Measurements from ENCODE around the gene TMEM258. TPM values are rescaled to one million over a fixed set of nuclear protein-coding genes. Genes with fewer than 3 reads are reported as not detected.

TMEM258 gene
- polyA plus RNA-seq, 4 donors = 116 to 211 (median 189) TPM

DNA sequence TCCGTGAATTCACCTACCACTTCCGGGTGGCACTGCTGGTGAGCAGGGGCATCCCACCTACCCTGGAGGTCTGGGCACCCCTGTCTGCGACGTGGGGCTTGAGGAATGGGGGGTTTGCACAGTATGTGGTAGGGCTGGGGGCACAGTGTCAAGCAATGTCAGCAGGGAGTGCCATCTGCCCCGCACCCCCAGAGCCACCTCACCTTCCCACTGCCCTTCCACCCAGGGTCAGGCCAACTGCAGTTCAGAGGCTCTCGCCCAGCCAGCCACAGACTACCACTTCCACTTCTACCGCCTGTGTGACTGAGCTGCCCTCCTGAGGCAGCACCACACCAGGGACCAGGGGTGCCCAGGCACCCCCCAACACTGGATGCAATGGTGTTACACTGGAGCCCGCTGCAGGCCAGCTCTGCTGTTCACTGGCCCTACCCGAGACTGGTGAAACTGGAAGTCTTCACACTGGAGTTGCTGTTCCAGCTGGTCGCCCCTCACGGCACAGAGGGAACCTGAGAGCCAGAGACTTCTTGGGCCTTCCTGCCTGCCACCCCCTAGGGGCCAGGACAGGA lies 6.5 kb downstream of the TMEM258 start:
- DNase-seq (no peak), FAIRE-seq (no peak)
- 83 to 85% (median 84%) methylated on average over 11 of the region's 11 CpGs for WGBS, 3 donors
- Histone ChIP-seq H3K4me3 (ENCODE audit: low read depth in 1 of 3, low read length in 3 of 3) (no peak overlapping the region), H3K4me1 (ENCODE audit: control insufficient read depth in 3 of 3, insufficient read depth in 2 of 3, low read depth in 1 of 3, low read length in 2 of 3) (no peaks in the 10 kb centered on the region), H3K27me3 (ENCODE audit: control insufficient read depth in 3 of 3, insufficient read depth in 3 of 3, low read length in 3 of 3) (no peaks in the 10 kb centered on the region), H3K27ac (ENCODE audit: low read depth in 1 of 3, low read length in 2 of 3) (no peak overlapping the region), H3K36me3 (ENCODE audit: control insufficient read depth in 3 of 3, insufficient read depth in 2 of 3, low read depth in 1 of 3, low read length in 3 of 3) (peaks cover 9 to 99% (median 11%) of the 10 kb centered on the region in 3 donors), H3K9me3 (ENCODE audit: control insufficient read depth in 2 of 2, insufficient read depth in 1 of 2, low read depth in 1 of 2, low read length in 1 of 2) (no peaks in the 10 kb centered on the region)

GRCh38 chr11:61784506-61784805 lies 7.9 kb downstream of the TMEM258 start:
- peaks cover 9 to 100% (median 14%) of the 10 kb centered on the region in 3 donors for H3K36me3 ChIP-seq (ENCODE audit: control insufficient read depth in 3 of 3, insufficient read depth in 2 of 3, low read depth in 1 of 3, low read length in 3 of 3)
- H3K4me3 ChIP-seq (ENCODE audit: low read depth in 1 of 3, low read length in 3 of 3) = no peak overlapping the region
- no peak for DNase-seq
- H3K27ac ChIP-seq (ENCODE audit: low read depth in 1 of 3, low read length in 2 of 3) = no peak overlapping the region
- H3K4me1 ChIP-seq (ENCODE audit: control insufficient read depth in 3 of 3, insufficient read depth in 2 of 3, low read depth in 1 of 3, low read length in 2 of 3) = no peaks in the 10 kb centered on the region
- no peaks in the 10 kb centered on the region for H3K27me3 ChIP-seq (ENCODE audit: control insufficient read depth in 3 of 3, insufficient read depth in 3 of 3, low read length in 3 of 3)
- 70 to 79% (median 72%) methylated on average over 7 of the region's 7 CpGs for WGBS, 3 donors
- FAIRE-seq = no peak
- no peaks in the 10 kb centered on the region for H3K9me3 ChIP-seq (ENCODE audit: control insufficient read depth in 2 of 2, insufficient read depth in 1 of 2, low read depth in 1 of 2, low read length in 1 of 2)

DNA sequence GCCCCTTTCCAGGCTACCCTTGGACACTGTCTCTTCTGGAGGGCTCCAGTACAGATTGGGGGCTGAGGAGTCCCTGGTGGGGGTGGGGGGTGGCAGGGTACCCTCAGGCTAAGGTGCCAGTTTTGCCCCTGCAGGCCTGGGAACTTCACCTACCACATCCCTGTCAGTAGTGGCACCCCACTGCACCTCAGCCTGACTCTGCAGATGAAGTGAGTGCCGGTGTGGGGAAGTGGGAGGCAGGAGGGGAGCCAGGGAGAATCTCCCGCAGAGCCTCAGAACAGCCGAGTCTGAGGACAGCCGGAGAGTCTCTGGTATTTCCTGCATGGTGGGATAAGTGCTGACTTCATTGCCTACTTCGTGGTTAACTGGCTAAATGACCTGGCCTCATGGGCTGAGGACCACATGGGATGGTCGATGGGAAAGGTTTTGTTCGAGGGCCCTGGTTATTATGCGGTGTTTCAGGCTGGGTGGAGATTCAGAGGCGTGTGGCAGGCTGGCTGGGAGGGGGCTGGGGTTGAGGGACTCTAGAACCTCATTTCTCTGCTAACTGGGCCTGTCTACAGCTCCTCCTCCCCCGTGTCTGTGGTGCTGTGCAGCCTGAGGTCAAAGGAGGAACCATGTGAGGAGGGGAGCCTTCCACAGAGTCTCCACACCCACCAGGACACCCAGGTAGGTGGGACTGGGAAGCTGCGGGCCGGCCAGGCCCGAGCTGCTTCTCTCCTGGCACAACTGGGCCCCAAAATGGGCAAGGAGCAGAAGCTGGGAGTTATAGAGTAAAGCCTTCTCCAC lies 8.5 kb downstream of the TMEM258 start:
- Histone ChIP-seq H3K27ac (ENCODE audit: low read depth in 1 of 3, low read length in 2 of 3) (no peak overlapping the region), H3K4me3 (ENCODE audit: low read depth in 1 of 3, low read length in 3 of 3) (no peak overlapping the region), H3K4me1 (ENCODE audit: control insufficient read depth in 3 of 3, insufficient read depth in 2 of 3, low read depth in 1 of 3, low read length in 2 of 3) (no peaks in the 10 kb centered on the region), H3K27me3 (ENCODE audit: control insufficient read depth in 3 of 3, insufficient read depth in 3 of 3, low read length in 3 of 3) (no peaks in the 10 kb centered on the region), H3K36me3 (ENCODE audit: control insufficient read depth in 3 of 3, insufficient read depth in 2 of 3, low read depth in 1 of 3, low read length in 3 of 3) (peaks cover 9 to 100% (median 15%) of the 10 kb centered on the region in 3 donors), H3K9me3 (ENCODE audit: control insufficient read depth in 2 of 2, insufficient read depth in 1 of 2, low read depth in 1 of 2, low read length in 1 of 2) (no peaks in the 10 kb centered on the region)
- FAIRE-seq (no peak), DNase-seq (no peak)
- WGBS, 3 donors = 71 to 74% (median 74%) methylated on average over 13 of the region's 13 CpGs

DNA sequence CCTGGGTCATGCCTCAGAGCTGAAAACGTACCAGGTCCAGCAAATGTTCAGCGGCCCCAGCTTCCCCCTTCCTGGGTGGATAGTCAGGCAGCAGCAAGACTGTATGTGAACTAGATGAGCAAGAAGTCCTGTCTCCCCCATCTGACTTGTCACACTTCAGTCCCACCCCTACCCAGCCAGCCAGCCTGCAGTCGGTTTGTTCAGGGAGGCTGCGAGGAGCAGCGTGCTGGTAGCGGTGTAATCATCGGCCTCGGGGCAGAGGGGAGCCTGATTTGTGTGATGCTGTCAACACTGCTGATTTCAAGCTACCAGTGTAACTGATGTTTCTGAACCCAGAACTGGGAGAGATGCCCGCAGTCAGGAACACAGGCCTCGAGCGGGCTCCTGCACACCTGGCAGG lies 9.6 kb downstream of the TMEM258 start:
- FAIRE-seq (no peak), DNase-seq (no peak)
- WGBS, 3 donors = 87 to 88% (median 87%) methylated on average over 11 of the region's 11 CpGs
- Histone ChIP-seq H3K4me3 (ENCODE audit: low read depth in 1 of 3, low read length in 3 of 3) (no peak overlapping the region), H3K27ac (ENCODE audit: low read depth in 1 of 3, low read length in 2 of 3) (no peak overlapping the region), H3K9me3 (ENCODE audit: control insufficient read depth in 2 of 2, insufficient read depth in 1 of 2, low read depth in 1 of 2, low read length in 1 of 2) (no peaks in the 10 kb centered on the region), H3K36me3 (ENCODE audit: control insufficient read depth in 3 of 3, insufficient read depth in 2 of 3, low read depth in 1 of 3, low read length in 3 of 3) (peaks cover 5 to 100% (median 19%) of the 10 kb centered on the region in 3 donors), H3K27me3 (ENCODE audit: control insufficient read depth in 3 of 3, insufficient read depth in 3 of 3, low read length in 3 of 3) (no peaks in the 10 kb centered on the region), H3K4me1 (ENCODE audit: control insufficient read depth in 3 of 3, insufficient read depth in 2 of 3, low read depth in 1 of 3, low read length in 2 of 3) (no peaks in the 10 kb centered on the region)

- H3K9me3 ChIP-seq (ENCODE audit: control insufficient read depth in 2 of 2, insufficient read depth in 1 of 2, low read depth in 1 of 2, low read length in 1 of 2) = no peaks in the 10 kb centered on the region
- DNase-seq (no peak), FAIRE-seq (no peak)
- H3K36me3 ChIP-seq (ENCODE audit: control insufficient read depth in 3 of 3, insufficient read depth in 2 of 3, low read depth in 1 of 3, low read length in 3 of 3) = peaks cover 5 to 99% (median 19%) of the 10 kb centered on the region in 3 donors
- no peak overlapping the region for H3K27ac ChIP-seq (ENCODE audit: low read depth in 1 of 3, low read length in 2 of 3)
- H3K27me3 ChIP-seq (ENCODE audit: control insufficient read depth in 3 of 3, insufficient read depth in 3 of 3, low read length in 3 of 3) = no peaks in the 10 kb centered on the region
- H3K4me3 ChIP-seq (ENCODE audit: low read depth in 1 of 3, low read length in 3 of 3) = no peak overlapping the region
- WGBS, 3 donors = 82 to 88% (median 85%) methylated on average over 3 of the region's 3 CpGs
- H3K4me1 ChIP-seq (ENCODE audit: control insufficient read depth in 3 of 3, insufficient read depth in 2 of 3, low read depth in 1 of 3, low read length in 2 of 3) = no peaks in the 10 kb centered on the region
Measured at GRCh38 chr11:61782299-61782698, 10.1 kb downstream of the TMEM258 start.

DNA sequence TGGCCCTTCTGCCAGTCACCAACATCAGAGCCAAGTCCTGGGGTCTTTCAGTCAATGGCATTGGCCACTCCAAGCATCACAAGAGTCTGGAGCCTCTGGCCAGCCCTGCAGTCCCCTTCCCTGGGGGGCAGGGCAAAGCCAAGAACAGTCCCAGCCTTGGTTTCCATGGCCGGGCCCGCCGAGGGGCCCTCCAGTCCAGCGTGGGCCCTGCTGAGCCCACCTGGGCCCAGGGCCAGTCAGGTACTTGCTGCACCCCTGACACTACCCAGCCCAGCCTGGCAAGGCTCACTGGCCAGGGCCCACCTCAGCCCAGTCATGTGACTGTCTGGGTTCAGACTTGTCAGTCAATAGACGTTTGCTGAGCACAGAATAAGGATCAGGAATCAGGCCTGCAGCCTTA lies 10.8 kb downstream of the TMEM258 start:
- Histone ChIP-seq H3K4me1 (ENCODE audit: control insufficient read depth in 3 of 3, insufficient read depth in 2 of 3, low read depth in 1 of 3, low read length in 2 of 3) (no peaks in the 10 kb centered on the region), H3K9me3 (ENCODE audit: control insufficient read depth in 2 of 2, insufficient read depth in 1 of 2, low read depth in 1 of 2, low read length in 1 of 2) (no peaks in the 10 kb centered on the region), H3K36me3 (ENCODE audit: control insufficient read depth in 3 of 3, insufficient read depth in 2 of 3, low read depth in 1 of 3, low read length in 3 of 3) (peaks cover 4 to 99% (median 19%) of the 10 kb centered on the region in 3 donors), H3K4me3 (ENCODE audit: low read depth in 1 of 3, low read length in 3 of 3) (no peak overlapping the region), H3K27me3 (ENCODE audit: control insufficient read depth in 3 of 3, insufficient read depth in 3 of 3, low read length in 3 of 3) (peaks cover 0 to 3% (median 0%) of the 10 kb centered on the region in 3 donors), H3K27ac (ENCODE audit: low read depth in 1 of 3, low read length in 2 of 3) (no peak overlapping the region)
- no peak for FAIRE-seq
- no peak for DNase-seq
- 79 to 84% (median 84%) methylated on average over 5 of the region's 5 CpGs for WGBS, 3 donors

- DNase-seq (no peak), FAIRE-seq (no peak)
- no peaks in the 10 kb centered on the region for H3K4me1 ChIP-seq (ENCODE audit: control insufficient read depth in 3 of 3, insufficient read depth in 2 of 3, low read depth in 1 of 3, low read length in 2 of 3)
- H3K36me3 ChIP-seq (ENCODE audit: control insufficient read depth in 3 of 3, insufficient read depth in 2 of 3, low read depth in 1 of 3, low read length in 3 of 3) = peaks cover 3 to 99% (median 17%) of the 10 kb centered on the region in 3 donors
- no peak overlapping the region for H3K27ac ChIP-seq (ENCODE audit: low read depth in 1 of 3, low read length in 2 of 3)
- H3K27me3 ChIP-seq (ENCODE audit: control insufficient read depth in 3 of 3, insufficient read depth in 3 of 3, low read length in 3 of 3) = peaks cover 0 to 3% (median 0%) of the 10 kb centered on the region in 3 donors
- no peak overlapping the region for H3K4me3 ChIP-seq (ENCODE audit: low read depth in 1 of 3, low read length in 3 of 3)
- 87 to 90% (median 88%) methylated on average over 8 to 9 of the region's 9 CpGs for WGBS, 3 donors
- H3K9me3 ChIP-seq (ENCODE audit: control insufficient read depth in 2 of 2, insufficient read depth in 1 of 2, low read depth in 1 of 2, low read length in 1 of 2) = no peaks in the 10 kb centered on the region
Measured at GRCh38 chr11:61780581-61781162, 11.7 kb downstream of the TMEM258 start.

DNA sequence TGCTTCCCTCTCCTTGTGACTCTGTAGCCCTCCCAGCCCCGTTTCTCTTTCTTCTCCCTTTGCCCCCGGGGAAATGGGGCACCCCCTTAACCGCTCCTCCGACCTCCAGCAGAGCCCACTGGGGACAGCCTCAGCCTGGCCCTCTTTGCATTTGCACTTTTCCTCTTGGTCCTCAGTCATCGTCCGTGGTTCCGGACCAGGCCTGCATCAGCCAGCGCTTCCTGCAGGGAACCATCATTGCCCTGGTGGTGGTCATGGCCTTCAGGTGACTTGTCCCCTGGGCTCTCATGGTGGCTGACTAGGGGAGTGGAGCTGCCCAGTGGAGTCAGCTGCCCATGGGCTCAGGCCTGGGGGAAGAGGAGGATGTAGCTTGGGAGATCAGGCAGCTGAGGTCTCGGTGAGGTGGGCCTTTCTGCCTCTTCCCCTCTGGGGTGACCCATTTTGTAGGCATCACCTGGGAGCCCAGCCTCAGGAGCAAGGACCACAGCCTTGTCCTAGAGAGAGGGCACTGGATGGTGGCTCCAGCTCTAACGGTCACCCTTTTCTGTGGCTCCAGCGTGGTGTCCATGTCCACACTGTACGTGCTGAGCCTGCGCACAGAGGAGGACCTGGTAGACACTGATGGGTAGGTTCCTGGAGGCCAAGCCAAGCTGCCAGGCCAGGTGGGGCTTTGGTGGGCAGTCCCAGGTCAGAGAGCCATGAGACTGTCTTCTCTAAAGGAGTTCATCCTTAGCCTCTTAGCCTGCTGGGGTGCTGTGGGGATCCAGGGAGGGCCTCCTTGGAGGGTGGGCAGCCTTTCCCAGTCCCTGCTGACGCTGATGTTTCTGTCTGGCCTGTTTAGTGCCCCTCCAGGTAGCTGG lies 12.5 kb downstream of the TMEM258 start:
- Histone ChIP-seq H3K27me3 (ENCODE audit: control insufficient read depth in 3 of 3, insufficient read depth in 3 of 3, low read length in 3 of 3) (peaks cover 0 to 3% (median 0%) of the 10 kb centered on the region in 3 donors), H3K4me3 (ENCODE audit: low read depth in 1 of 3, low read length in 3 of 3) (no peak overlapping the region), H3K9me3 (ENCODE audit: control insufficient read depth in 2 of 2, insufficient read depth in 1 of 2, low read depth in 1 of 2, low read length in 1 of 2) (no peaks in the 10 kb centered on the region), H3K27ac (ENCODE audit: low read depth in 1 of 3, low read length in 2 of 3) (no peak overlapping the region), H3K36me3 (ENCODE audit: control insufficient read depth in 3 of 3, insufficient read depth in 2 of 3, low read depth in 1 of 3, low read length in 3 of 3) (peaks cover 3 to 98% (median 13%) of the 10 kb centered on the region in 3 donors), H3K4me1 (ENCODE audit: control insufficient read depth in 3 of 3, insufficient read depth in 2 of 3, low read depth in 1 of 3, low read length in 2 of 3) (no peaks in the 10 kb centered on the region)
- 85 to 92% (median 88%) methylated on average over 13 to 14 of the region's 14 CpGs for WGBS, 3 donors
- FAIRE-seq (no peak), DNase-seq (no peak)

Data from small intestine (tissue), 7 donors.